ENCODE measurements around the gene SCYL1.

SCYL1 gene

DNA sequence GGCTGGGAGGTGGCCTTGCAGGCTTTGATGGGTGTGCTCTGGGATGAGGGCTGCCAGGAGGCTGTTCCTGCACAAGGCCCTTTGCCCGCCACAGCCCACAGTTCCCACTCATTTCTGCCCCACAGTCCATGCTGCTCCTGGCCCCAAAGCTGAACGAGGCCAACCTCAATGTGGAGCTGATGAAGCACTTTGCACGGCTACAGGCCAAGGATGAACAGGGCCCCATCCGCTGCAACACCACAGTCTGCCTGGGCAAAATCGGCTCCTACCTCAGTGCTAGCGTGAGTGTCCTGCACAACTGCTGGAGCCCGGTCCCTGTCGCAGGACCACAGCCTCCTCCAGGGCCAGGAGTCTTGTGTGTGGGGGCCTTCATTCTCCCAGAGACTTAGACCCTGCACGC lies 10.2 kb downstream of the SCYL1 start:
- TF ChIP-seq CTCF (conservative IDR thresholded peaks at IDR 0.05; ENCODE audit: low read depth, low read length): no peak
- H2AFZ ChIP-seq (ENCODE audit: low read depth): no peak overlapping the region
- no peaks in the 10 kb centered on the region for H3K36me3 ChIP-seq (ENCODE audit: insufficient read depth)
- no peaks in the 10 kb centered on the region for H3K79me2 ChIP-seq (ENCODE audit: insufficient read depth, low read depth)
- H3K4me3 ChIP-seq (IDR thresholded peaks at IDR 0.05; ENCODE audit: insufficient read depth, low read depth, low read length): no peak overlapping the region
- H3K9ac ChIP-seq: no peak overlapping the region
- no peak overlapping the region for H3K4me2 ChIP-seq
- H3K27ac ChIP-seq: no peak overlapping the region
- H3K27me3 ChIP-seq (ENCODE audit: insufficient read depth, low read depth): no peaks in the 10 kb centered on the region
- H4K20me1 ChIP-seq (ENCODE audit: insufficient read depth): no peaks in the 10 kb centered on the region
- peaks cover 12% of the 10 kb centered on the region for H3K4me1 ChIP-seq (ENCODE audit: low read depth, poor library complexity, severe bottlenecking)

DNA sequence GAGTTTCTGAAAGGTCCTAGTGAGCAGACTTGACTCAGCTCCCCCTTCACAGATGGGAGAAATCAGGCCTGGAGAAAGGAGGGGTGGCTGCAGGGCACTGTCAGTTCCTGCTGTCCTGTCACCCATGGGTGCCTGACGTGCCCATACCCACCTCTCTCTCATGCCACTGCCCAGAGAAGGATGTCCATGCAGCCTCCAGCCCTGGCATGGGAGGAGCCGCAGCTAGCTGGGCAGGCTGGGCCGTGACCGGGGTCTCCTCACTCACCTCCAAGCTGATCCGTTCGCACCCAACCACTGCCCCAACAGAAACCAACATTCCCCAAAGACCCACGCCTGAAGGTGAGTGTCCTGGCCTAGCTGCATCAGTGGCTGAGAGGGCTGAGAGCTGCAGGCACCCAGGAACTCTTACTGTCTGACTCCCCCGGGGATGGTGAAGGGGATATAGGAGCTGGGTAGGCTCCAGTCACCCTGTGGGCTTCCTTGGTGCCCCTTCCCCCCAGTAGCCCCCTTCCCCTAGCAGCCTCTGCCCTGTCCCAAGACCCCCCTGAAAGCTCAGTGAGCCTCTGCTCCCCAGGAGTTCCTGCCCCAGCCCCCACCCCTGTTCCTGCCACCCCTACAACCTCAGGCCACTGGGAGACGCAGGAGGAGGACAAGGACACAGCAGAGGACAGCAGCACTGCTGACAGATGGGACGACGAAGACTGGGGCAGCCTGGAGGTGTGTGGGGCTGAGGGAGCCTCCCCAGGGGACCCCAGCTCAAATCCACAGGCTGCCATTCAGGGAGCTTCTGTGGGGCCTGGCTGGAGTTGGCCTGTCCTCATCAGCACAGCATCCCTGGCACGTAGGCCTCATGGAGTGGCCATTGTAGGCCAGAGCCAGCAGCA lies 11.8 kb downstream of the SCYL1 start:
- Histone ChIP-seq H3K27ac (no peak overlapping the region), H3K4me3 (IDR thresholded peaks at IDR 0.05; ENCODE audit: insufficient read depth, low read depth, low read length) (no peak overlapping the region), H3K4me2 (no peak overlapping the region), H2AFZ (ENCODE audit: low read depth) (no peak overlapping the region), H3K27me3 (ENCODE audit: insufficient read depth, low read depth) (no peaks in the 10 kb centered on the region), H3K9ac (no peak overlapping the region), H3K36me3 (ENCODE audit: insufficient read depth) (no peaks in the 10 kb centered on the region), H3K79me2 (ENCODE audit: insufficient read depth, low read depth) (no peaks in the 10 kb centered on the region), H3K4me1 (ENCODE audit: low read depth, poor library complexity, severe bottlenecking) (peaks cover 19% of the 10 kb centered on the region), H4K20me1 (ENCODE audit: insufficient read depth) (no peaks in the 10 kb centered on the region)
- no peak for TF ChIP-seq CTCF (conservative IDR thresholded peaks at IDR 0.05; ENCODE audit: low read depth, low read length)

DNA sequence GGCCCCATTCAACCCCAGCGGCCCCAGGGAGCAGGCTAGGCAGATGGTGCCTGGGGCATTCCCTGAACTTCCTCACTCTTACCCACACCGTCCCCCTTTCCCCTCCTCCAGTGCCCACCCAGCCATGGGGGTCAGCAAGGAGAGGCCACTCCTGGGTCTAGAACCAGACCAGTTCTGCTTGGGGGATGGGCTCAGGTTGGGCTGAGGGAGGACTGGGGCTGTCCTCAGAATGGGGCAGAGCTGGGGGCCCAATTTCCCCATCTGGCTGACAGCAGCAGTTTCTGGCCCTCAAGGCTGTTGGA lies 12.4 kb downstream of the SCYL1 start:
- H4K20me1 ChIP-seq (ENCODE audit: insufficient read depth): no peaks in the 10 kb centered on the region
- H3K9ac ChIP-seq: no peak overlapping the region
- H2AFZ ChIP-seq (ENCODE audit: low read depth): no peak overlapping the region
- TF ChIP-seq CTCF (conservative IDR thresholded peaks at IDR 0.05; ENCODE audit: low read depth, low read length): no peak
- no peak overlapping the region for H3K4me3 ChIP-seq (IDR thresholded peaks at IDR 0.05; ENCODE audit: insufficient read depth, low read depth, low read length)
- no peaks in the 10 kb centered on the region for H3K79me2 ChIP-seq (ENCODE audit: insufficient read depth, low read depth)
- no peaks in the 10 kb centered on the region for H3K27me3 ChIP-seq (ENCODE audit: insufficient read depth, low read depth)
- H3K4me2 ChIP-seq: no peak overlapping the region
- no peak overlapping the region for H3K27ac ChIP-seq
- peaks cover 19% of the 10 kb centered on the region for H3K4me1 ChIP-seq (ENCODE audit: low read depth, poor library complexity, severe bottlenecking)
- H3K36me3 ChIP-seq (ENCODE audit: insufficient read depth): no peaks in the 10 kb centered on the region

- Histone ChIP-seq H3K27ac (no peak overlapping the region), H4K20me1 (ENCODE audit: insufficient read depth) (no peaks in the 10 kb centered on the region), H3K27me3 (ENCODE audit: insufficient read depth, low read depth) (no peaks in the 10 kb centered on the region), H3K4me3 (IDR thresholded peaks at IDR 0.05; ENCODE audit: insufficient read depth, low read depth, low read length) (no peak overlapping the region), H3K36me3 (ENCODE audit: insufficient read depth) (no peaks in the 10 kb centered on the region), H3K4me2 (no peak overlapping the region), H3K79me2 (ENCODE audit: insufficient read depth, low read depth) (no peaks in the 10 kb centered on the region), H2AFZ (ENCODE audit: low read depth) (no peak overlapping the region), H3K9ac (no peak overlapping the region), H3K4me1 (ENCODE audit: low read depth, poor library complexity, severe bottlenecking) (peaks cover 19% of the 10 kb centered on the region)
- no peak for TF ChIP-seq CTCF (conservative IDR thresholded peaks at IDR 0.05; ENCODE audit: low read depth, low read length)
Observed at GRCh38 chr11:65537620-65538231, 12.8 kb downstream of the SCYL1 start.
